Endothelial cell of umbilical vein (primary cell): ENCODE results near the gene P2RX2. TPM values are rescaled to one million over a fixed set of nuclear protein-coding genes. Genes with fewer than 3 reads are reported as not detected.

ENCODE experiments used
- BruUV-seq: library from RNA; stranded (reverse); fragments of 400-500 nt; replicated peaks from 2 replicates; lab custom pipeline; 2021; lab: Mats Ljungman, UMichigan
- CTCF ChIA-PET: fragments of 300-600, 350-600 bp; sonication (Branson Sonifier 250); formaldehyde crosslinking; loops from one replicate; lab custom pipeline; 2021; ENCODE audit warnings: antibody characterized with exemption, inconsistent platforms; lab: Charles Lee
- POLR2A ChIA-PET: fragments of 300-600, 350-600 bp; sonication (Branson Sonifier 250); formaldehyde crosslinking; loops from one replicate; lab custom pipeline; 2021; ENCODE audit warnings: antibody characterized with exemption, inconsistent platforms; lab: Charles Lee
- DNase-seq: peaks from one replicate; pipeline ENCODE4 v3.0.0-alpha.2; 2011; ENCODE audit warnings: low read depth, low spot score
- FAIRE-seq: peaks from 2 replicates; lab custom pipeline; 2011; peaks lifted over from hg19 to GRCh38; lab: Jason Lieb, UNC
- H2AFZ ChIP-seq: 2 replicates; pipeline ENCODE4 v1.6.0; 2012; ENCODE audit warnings: low read depth, low read length, control low read depth, inconsistent platforms
- H3K27ac ChIP-seq: 2 replicates; pipeline ENCODE4 v1.5.1; 2011; ENCODE audit warnings: low read depth, mild to moderate bottlenecking, control low read depth, low read length, moderate library complexity; ENCODE audit not compliant: insufficient read depth
- H3K27me3 ChIP-seq, 2 experiments: 2 replicates each; pipeline versions ENCODE4 v1.6.0 to v1.6.1; 2011; ENCODE audit warnings: low read length in 2 of 2, mixed read lengths in 1 of 2; ENCODE audit not compliant: control insufficient read depth in 2 of 2, insufficient read depth in 2 of 2
- H3K36me3 ChIP-seq, 2 experiments: 2 replicates in 1 of 2; 3 replicates in 1 of 2; pipeline ENCODE4 v1.5.1; 2011; ENCODE audit warnings: low read length in 2 of 2, mild to moderate bottlenecking in 1 of 2, moderate library complexity in 1 of 2; ENCODE audit not compliant: control insufficient read depth in 2 of 2, insufficient read depth in 2 of 2; ENCODE audit errors: extremely low read depth in 1 of 2
- H3K4me1 ChIP-seq: 3 replicates; pipeline ENCODE4 v1.5.1; 2011; ENCODE audit warnings: mild to moderate bottlenecking, low read length; ENCODE audit not compliant: control insufficient read depth, insufficient read depth; ENCODE audit errors: extremely low read depth
- H3K4me2 ChIP-seq: 2 replicates; pipeline ENCODE4 v1.6.1; 2011; ENCODE audit warnings: low read length, control low read depth, mixed read lengths; ENCODE audit not compliant: insufficient read depth
- H3K4me3 ChIP-seq, 3 experiments: fragments of 200-600 bp in 1 of 3; sonication (generic), shearing (Covaris generic) in 1 of 3; replicated peaks in 1 of 3; 2 replicates each; pipeline ENCODE4 v1.5.1; 2011 to 2016; ENCODE audit warnings: control low read depth in 3 of 3, low read length in 3 of 3, mild to moderate bottlenecking in 2 of 3, inconsistent platforms in 1 of 3, low read depth in 1 of 3, moderate library complexity in 1 of 3; ENCODE audit not compliant: insufficient read depth in 1 of 3
- H3K79me2 ChIP-seq: 2 replicates; pipeline ENCODE4 v1.6.0; 2012; ENCODE audit warnings: low read length, inconsistent platforms; ENCODE audit not compliant: control insufficient read depth, insufficient read depth
- H3K9ac ChIP-seq: replicated peaks from 2 replicates; pipeline ENCODE3; 2011; ENCODE audit warnings: low read length, control low read depth; ENCODE audit not compliant: insufficient read depth; ENCODE audit errors: extremely low read depth
- H3K9me1 ChIP-seq: replicated peaks from 3 replicates; pipeline ENCODE4 v1.6.0; 2011; ENCODE audit warnings: mild to moderate bottlenecking, low read length; ENCODE audit not compliant: control insufficient read depth, insufficient read depth; ENCODE audit errors: extremely low read depth
- H3K9me3 ChIP-seq: replicated peaks from 2 replicates; pipeline ENCODE4 v1.5.1; 2012; ENCODE audit warnings: low read length, inconsistent platforms; ENCODE audit not compliant: control insufficient read depth, insufficient read depth
- H4K20me1 ChIP-seq: replicated peaks from 2 replicates; pipeline ENCODE3; 2011; ENCODE audit warnings: mild to moderate bottlenecking, low read length; ENCODE audit not compliant: control insufficient read depth, insufficient read depth; ENCODE audit errors: extremely low read depth
- EZH2 ChIP-seq: IDR thresholded peaks from 2 replicates; pipeline ENCODE4 v1.6.1; 2012; ENCODE audit warnings: borderline replicate concordance, low read depth, mild to moderate bottlenecking, moderate library complexity, low read length, inconsistent platforms; ENCODE audit not compliant: severe bottlenecking
- FOS ChIP-seq: IDR thresholded peaks from 2 replicates; pipeline ENCODE4 v1.6.1; 2011; ENCODE audit warnings: mild to moderate bottlenecking, low read length, moderate library complexity, borderline replicate concordance; ENCODE audit not compliant: insufficient read depth
- GATA2 ChIP-seq: IDR thresholded peaks from 2 replicates; pipeline ENCODE4 v1.7.0; 2011; ENCODE audit warnings: low read depth, mild to moderate bottlenecking, moderate library complexity, mixed read lengths, low read length; ENCODE audit not compliant: insufficient read length, insufficient read depth
- JUN ChIP-seq: IDR thresholded peaks from 2 replicates; pipeline ENCODE4 v1.6.1; 2011; ENCODE audit warnings: borderline replicate concordance, low read depth; ENCODE audit not compliant: insufficient read length, insufficient read depth
- POLR2A ChIP-seq: IDR thresholded peaks from 2 replicates; pipeline ENCODE4 v1.6.1; 2012; ENCODE audit warnings: low read depth, mild to moderate bottlenecking, control low read depth, low read length
- POLR2AphosphoS5 ChIP-seq: IDR thresholded peaks from 2 replicates; pipeline ENCODE4 v1.6.1; 2012; ENCODE audit warnings: low read depth, mild to moderate bottlenecking, control low read depth, low read length, moderate library complexity; ENCODE audit not compliant: insufficient read depth
- dilution Hi-C: fragments of 300-500 bp; cut with MboI; formaldehyde crosslinking; loops from one replicate; pipeline ENCODE4 v1.15.0; 2019; ENCODE audit warnings: low sequenced_read_pairs; ENCODE audit not compliant: extremely low pct_ligation_motif_present
- intact Hi-C: fragments of 100-400 bp; cut with micrococcal nuclease; formaldehyde crosslinking; loops from one replicate; pipeline ENCODE4 v1.10.0; 2022
- polyA plus RNA-seq, 4 experiments: library from polyadenylated mRNA; depleted of rRNA in 3 of 4; stranded (reverse) in 3 of 4; unstranded in 1 of 4; fragments of >200 nt; gene quantifications; 2 replicates each; pipeline versions ENCODE4 v1.2.1 to v1.2.3, GENCODE V29; 2011 to 2012; ENCODE audit warnings: missing spikeins in 1 of 4
- total RNA-seq: library from RNA; stranded (reverse); gene quantifications from 2 replicates; pipeline ENCODE4 v1.2.3, GENCODE V29; 2021
- TF ChIP-seq, protein P1 (sequence below): IDR thresholded peaks from 2 replicates; pipeline ENCODE4 v1.6.1; 2011; ENCODE audit not compliant: insufficient read depth, insufficient read length
- TF ChIP-seq, protein P2 (sequence below), 2 donors: IDR thresholded peaks; 1 replicate in 1 of 2; 2 replicates in 1 of 2; pipeline ENCODE4 v1.5.1; 2011; ENCODE audit warnings: low read length in 2 of 2, mild to moderate bottlenecking in 2 of 2, moderate library complexity in 2 of 2, control low read depth in 1 of 2, inconsistent platforms in 1 of 2, low read depth in 1 of 2; ENCODE audit not compliant: insufficient read depth in 1 of 2; ENCODE audit errors: extremely low read depth in 1 of 2

The P2RX2 gene
- total and polyA plus RNA-seq, 2 donors (not counting 3 experiments of a cell fraction or from before 2014, with no cell fraction given), result not detected

DNA sequence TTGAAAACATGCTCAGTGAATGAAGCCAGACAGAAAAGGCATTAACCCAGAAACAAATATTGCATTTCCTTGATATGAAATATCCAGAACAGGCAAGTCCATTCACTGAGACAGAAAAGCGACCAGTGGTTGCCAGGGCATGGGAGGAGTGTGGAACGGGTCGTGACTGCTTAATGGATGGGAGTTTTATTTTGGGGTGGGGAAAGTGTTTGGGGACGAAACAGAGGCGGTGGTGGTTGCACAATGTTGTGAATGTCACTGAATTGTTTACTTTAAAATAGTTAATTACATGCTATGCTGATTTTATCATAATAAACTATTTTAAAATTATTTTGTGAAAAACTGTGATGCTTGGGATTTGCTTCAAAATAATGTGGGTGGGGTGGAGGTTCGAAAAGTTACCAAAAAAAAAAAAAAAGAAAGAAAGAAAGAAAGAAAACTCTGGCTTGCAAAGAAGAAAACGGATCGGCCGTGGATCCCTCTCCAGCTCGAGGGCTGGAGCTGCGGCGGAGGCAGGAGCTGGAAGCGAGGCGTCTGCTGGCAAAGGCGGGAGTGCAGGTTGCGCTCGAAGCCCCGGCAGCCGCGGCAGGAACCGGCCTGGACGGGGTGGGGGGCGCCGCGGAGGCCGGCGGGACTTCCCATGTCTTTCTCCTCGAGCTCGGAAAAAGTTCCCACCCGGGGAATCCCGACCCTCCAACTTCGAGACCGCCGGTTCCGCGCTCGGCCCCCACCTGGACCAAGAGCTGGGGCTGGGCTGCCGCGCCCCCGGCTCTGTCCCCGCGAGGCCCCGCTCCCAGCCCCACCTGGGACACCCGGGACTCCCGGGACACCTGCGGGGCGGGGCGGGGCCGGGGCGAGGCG is 524 bp upstream of the P2RX2 start:
- Histone ChIP-seq H3K27me3 (peaks cover 28 to 36% of the 10 kb centered on the region in 2 experiments), H3K9me1 (no peaks in the 10 kb centered on the region), H3K79me2 (no peaks in the 10 kb centered on the region), H3K27ac (no peak overlapping the region), H4K20me1 (no peaks in the 10 kb centered on the region), H3K4me1 (no peaks in the 10 kb centered on the region), H3K4me2 (no peak overlapping the region), H3K4me3 (no peak overlapping the region), H3K36me3 (no peaks in the 10 kb centered on the region), H2AFZ (no peak overlapping the region), H3K9me3 (peaks cover 3% of the 10 kb centered on the region), H3K9ac (no peak overlapping the region)
- ChIA-PET CTCF (interaction anchor here (0.9 to 7.6 kb wide), 4 partner anchors 8 to 464 kb away, joined by 3 to 102 read pairs (median 6); partner anchors contain the start of gene LRCOL1), POLR2A (interaction anchor here (0.6 kb wide), 1 partner anchor 9 kb away, joined by 3 read pairs; no protein-coding TSS in a partner anchor)
- DNase-seq (no peak), FAIRE-seq (no peak)
- dilution Hi-C loops, result no loop called here
- intact Hi-C loops, result no loop called here
- peak; percentile 94 for TF ChIP-seq EZH2
- TF ChIP-seq POLR2AphosphoS5, result no peak
- BruUV-seq, result no TSS peak

DNA sequence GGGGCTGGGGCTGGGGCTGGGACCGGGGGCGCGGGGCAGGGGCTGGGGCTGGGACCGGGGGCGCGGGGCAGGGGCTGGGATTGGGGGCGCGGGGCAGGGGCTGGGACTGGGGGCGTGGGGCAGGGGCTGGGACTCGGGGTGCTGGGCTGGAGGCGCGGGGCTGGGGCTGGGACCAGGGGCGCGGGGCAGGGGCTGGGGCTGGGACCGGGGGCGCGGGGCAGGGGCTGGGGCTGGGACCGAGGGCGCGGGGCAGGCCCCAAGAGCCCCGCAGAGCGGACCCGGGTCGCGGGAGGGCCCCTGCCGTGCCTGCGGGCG is 452 bp downstream of the P2RX2 start:
- Histone ChIP-seq H3K9me3 (peaks cover 3% of the 10 kb centered on the region), H3K4me2 (no peak overlapping the region), H3K9me1 (no peaks in the 10 kb centered on the region), H3K36me3 (no peaks in the 10 kb centered on the region), H2AFZ (no peak overlapping the region), H3K79me2 (no peaks in the 10 kb centered on the region), H3K27ac (no peak overlapping the region), H4K20me1 (no peaks in the 10 kb centered on the region), H3K27me3 (peaks cover 28 to 36% of the 10 kb centered on the region in 2 experiments), H3K4me1 (no peaks in the 10 kb centered on the region), H3K4me3 (no peak overlapping the region), H3K9ac (no peak overlapping the region)
- intact Hi-C loops (no loop called here), dilution Hi-C loops (no loop called here)
- no peak for FAIRE-seq
- ChIA-PET POLR2A (no interaction called here), CTCF (interaction anchor here (1.6 kb wide), 1 partner anchor 204 kb away, joined by 6 read pairs; no protein-coding TSS in a partner anchor)
- no peak for DNase-seq
- no TSS peak for BruUV-seq
- TF ChIP-seq, protein P1, sequence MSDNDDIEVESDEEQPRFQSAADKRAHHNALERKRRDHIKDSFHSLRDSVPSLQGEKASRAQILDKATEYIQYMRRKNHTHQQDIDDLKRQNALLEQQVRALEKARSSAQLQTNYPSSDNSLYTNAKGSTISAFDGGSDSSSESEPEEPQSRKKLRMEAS, result no peak
- TF ChIP-seq, protein P2, sequence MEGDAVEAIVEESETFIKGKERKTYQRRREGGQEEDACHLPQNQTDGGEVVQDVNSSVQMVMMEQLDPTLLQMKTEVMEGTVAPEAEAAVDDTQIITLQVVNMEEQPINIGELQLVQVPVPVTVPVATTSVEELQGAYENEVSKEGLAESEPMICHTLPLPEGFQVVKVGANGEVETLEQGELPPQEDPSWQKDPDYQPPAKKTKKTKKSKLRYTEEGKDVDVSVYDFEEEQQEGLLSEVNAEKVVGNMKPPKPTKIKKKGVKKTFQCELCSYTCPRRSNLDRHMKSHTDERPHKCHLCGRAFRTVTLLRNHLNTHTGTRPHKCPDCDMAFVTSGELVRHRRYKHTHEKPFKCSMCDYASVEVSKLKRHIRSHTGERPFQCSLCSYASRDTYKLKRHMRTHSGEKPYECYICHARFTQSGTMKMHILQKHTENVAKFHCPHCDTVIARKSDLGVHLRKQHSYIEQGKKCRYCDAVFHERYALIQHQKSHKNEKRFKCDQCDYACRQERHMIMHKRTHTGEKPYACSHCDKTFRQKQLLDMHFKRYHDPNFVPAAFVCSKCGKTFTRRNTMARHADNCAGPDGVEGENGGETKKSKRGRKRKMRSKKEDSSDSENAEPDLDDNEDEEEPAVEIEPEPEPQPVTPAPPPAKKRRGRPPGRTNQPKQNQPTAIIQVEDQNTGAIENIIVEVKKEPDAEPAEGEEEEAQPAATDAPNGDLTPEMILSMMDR (IDR thresholded peaks at IDR 0.05; ENCODE audit: extremely low read depth in 1 of 2, insufficient read depth in 1 of 2, low read depth in 1 of 2, low read length in 2 of 2), result no peak
- no peak for TF ChIP-seq POLR2A
- TF ChIP-seq GATA2, result no peak
- no peak for TF ChIP-seq JUN
- no peak for TF ChIP-seq POLR2AphosphoS5
- TF ChIP-seq FOS, result no peak
- no peak for TF ChIP-seq EZH2
